ENCODE measurements around the gene CHD9.
"Not testable (repeated sequence)": the region's sequence is repeated elsewhere in the genome, so short reads cannot be mapped to it uniquely, and the experiment has no call there.

Gene CHD9, protein sequence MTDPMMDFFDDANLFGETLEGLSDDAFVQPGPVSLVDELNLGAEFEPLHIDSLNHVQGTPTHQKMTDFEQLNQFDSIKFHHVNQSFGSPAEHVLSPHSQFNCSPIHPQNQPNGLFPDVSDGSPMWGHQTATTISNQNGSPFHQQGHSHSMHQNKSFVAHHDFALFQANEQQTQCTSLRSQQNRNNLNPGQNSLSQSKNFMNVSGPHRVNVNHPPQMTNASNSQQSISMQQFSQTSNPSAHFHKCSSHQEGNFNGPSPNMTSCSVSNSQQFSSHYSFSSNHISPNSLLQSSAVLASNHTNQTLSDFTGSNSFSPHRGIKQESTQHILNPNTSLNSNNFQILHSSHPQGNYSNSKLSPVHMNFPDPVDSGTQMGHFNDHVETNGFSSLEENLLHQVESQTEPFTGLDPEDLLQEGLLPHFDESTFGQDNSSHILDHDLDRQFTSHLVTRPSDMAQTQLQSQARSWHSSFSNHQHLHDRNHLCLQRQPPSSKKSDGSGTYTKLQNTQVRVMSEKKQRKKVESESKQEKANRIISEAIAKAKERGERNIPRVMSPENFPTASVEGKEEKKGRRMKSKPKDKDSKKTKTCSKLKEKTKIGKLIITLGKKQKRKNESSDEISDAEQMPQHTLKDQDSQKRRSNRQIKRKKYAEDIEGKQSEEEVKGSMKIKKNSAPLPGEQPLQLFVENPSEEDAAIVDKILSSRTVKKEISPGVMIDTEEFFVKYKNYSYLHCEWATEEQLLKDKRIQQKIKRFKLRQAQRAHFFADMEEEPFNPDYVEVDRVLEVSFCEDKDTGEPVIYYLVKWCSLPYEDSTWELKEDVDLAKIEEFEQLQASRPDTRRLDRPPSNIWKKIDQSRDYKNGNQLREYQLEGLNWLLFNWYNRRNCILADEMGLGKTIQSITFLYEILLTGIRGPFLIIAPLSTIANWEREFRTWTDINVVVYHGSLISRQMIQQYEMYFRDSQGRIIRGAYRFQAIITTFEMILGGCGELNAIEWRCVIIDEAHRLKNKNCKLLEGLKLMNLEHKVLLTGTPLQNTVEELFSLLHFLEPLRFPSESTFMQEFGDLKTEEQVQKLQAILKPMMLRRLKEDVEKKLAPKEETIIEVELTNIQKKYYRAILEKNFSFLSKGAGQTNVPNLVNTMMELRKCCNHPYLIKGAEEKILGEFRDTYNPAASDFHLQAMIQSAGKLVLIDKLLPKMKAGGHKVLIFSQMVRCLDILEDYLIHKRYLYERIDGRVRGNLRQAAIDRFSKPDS (N-terminal part only)

DNA sequence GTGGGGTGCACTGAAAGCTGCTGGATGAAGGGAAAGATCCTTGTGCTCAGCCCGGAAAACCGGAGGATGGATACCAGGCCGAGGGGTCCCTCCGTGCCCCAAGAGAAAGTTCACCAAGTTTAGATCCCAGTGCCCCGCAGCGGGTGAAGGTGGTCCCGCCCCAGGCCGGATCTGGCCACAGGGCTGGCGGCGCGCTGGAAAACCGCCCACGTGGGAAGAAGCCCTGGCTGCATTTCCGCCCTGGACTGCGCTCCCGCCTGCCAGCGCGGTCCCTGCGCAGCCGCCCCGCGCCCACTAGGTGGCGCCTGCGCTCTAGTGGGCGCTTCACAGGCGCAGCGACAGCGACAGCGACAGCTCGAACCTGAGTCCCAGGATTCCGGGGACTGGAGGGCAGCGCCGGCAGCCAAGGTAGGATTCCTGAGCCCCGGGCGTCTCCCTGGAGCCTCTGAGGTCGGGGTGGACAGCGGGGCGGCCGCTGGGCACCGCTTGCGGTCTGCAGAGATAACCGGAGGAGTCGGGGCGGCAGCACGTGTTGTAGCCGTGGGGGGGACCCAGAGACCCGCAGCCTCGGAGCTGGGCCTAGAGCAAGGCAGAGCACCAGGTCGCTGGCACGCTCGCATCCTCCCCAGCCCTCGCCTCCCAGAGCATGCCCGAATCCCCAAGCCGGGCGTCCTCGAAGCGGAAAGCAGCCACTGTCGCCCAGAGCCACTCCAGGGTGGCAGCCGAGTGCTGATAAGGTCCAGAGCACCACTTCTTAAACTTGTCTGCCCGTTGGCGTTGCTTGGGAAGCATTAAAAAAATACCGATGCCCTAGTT lies at the start of gene CHD9:
TSS of gene CHD9 (plus strand) at position 322 of the 816 bp plus-strand sequence. CDS start 101,099 bp downstream, outside the sequence.
- DNase-seq = peak; percentile 73

DNA sequence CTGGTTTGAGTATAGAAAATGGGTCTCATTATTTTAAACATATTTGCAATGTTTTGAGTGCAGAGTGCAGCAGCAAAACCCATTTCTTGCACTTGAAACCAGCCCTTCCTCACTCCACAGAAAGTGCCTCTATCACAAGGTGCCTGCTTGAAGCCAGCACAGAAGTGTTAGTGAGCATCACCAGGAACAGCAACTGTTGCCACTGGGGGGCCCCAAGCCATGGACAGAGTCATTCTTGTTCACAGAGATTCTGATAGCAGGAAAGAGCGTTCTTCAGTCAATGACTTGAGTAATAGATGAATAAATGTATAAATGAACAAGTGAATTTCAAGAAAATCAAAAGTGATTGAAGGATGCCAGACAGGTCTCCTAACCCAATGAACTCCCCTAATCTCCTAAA lies 47.7 kb upstream of the CHD9 start:
- DNase-seq = no peak

DNA sequence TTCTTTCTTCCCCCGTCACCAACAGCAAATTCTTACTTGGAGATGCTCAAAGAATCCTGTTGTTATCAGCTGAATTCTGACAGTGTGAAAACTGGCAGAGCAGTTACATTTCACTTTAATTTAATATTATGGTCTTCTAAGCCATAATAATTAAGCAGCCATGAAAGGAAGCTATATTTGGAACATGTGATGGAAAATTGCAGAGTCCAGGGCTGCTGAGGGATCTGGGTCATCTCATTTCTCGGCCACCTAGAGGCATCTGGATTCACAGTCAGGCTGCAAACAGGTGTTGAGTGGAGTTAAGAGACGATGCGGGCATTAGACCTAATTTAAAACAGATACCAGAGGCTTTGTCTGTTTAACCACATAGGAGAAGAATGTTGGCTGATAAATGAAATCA lies 40.5 kb upstream of the CHD9 start:
- no peak for DNase-seq

DNA sequence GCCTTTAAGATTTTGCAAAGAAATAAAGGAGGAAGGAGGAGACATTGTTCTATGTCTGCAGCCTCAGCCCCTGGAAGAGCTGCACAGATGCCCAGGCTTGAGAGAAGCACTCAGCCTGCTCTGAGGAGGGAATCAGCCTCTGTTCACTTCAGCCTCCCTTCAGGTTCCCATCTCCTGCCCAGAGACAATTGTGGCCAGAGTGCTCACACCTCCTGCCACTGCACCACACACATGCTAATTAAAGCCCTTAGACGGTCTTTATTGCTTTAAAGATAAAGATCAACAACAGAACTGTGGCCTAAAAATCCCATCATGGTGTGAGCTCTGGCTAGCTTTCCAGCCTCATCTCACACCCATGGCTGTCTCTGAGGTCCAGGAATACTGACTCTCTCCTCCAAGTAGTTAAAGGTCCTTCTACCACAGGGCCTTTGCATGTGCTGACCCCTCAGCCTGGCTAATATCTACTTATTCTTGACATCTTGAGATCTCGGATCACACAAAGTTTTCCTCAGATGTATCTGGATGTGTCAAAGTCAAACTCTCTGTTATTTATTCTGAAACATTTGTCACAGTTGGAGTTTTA lies 35.9 kb upstream of the CHD9 start:
- no peak for DNase-seq

DNA sequence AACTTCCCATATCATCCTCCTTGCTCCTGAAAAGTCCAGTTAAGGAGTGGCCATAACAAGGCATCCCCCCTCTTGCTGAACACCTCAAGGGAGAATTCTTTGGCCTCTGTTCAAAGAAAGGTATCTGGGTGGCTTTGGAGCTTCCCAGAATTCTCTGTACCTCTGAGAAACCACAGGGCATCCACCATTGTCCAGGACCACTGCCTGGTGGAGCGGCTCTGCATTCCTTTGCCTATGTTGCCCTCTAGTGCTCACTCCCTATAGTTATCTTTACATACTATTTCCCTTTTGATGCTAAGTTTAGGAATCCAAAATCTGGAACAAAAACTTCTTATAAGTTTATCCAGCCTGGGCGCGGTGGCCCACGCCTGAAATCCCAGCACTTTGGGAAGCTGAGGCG lies 32.4 kb upstream of the CHD9 start:
- no peak for DNase-seq

DNA sequence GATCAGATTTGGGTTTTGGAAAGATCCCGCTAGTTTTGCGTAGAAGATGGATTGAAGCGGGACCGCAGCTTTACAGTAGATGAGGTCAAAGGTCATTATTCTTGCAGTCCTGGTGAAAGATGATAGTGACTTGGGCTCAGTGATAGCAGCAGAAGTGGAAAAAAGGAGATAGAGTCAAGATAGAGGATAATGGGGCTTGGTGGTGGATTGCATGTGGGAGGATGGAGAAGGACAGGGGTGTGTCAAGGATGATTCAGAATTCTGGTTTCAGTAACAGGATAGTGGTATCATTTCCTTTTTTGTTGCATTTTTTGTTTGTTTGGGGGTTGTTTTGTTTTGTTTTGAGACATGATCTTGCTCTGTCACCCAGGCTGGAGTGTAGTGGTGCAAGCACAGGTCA lies 30.7 kb upstream of the CHD9 start:
- DNase-seq = no peak

DNA sequence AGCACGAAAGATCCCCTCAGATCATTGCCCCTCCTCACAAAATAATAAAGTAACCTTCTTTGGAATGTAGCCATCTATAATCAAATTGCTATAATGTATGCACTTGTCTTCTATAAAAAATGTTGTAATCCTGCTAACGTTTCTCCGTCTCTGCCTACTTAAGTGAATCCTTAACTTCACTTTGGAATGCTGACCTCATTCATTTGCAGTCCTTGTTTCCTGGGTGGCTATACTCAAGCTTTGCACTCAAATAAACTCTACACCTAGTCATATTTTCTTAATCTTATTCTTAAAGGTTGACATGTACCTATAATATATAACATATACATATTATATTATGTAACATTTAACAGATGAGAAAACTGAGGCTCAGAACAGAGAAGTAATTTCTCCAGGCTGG lies 24.8 kb upstream of the CHD9 start:
- no peak for DNase-seq

DNA sequence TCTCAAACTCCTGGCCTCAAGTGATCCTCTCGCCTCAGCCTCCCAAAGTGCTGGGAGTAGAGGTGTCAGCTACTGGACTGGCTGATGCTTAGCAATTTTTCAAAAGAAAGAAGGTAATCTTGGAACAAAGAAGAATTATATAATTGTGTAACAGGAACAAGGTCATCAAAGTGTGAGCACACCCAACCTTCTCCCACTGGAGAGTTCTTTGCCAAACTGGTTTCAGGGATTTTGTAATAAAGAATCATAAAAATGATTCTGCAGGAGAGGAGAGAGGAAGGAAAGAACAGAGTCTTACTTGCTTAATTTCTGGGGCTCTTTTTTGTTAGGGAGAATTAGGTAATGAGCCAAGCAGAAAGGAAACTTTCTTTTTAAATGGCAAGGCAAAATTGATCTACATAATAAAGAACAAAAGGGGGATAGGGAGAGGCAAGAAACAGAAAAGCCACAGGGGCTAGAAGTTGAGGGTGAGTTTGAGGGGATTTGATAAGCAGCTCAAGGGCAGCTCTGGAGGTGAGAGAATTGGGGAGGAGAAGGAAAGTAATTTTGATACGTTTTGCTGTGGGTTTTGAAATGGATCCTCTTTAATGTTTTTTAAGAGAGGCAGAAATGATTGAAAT lies 23.4 kb upstream of the CHD9 start:
- DNase-seq = no peak

DNA sequence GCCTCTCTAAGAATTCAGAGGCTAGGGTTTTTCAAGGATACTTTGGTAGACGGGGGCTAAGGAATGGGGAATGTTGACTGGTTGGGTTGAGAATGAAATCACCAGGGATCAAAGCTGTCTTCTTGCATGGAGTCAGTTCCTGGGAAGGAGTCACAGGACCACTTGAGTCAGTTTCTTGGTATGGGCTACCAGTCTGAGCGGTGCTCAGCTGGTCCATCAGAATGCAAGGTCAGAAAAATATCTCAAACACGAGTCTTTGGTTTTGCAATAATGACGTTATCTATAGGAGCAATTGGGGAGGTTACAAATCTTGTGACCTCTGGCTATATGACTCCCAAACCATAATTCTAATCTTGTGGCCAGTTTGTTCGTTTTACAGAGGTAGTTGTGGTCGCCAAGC lies 20.5 kb upstream of the CHD9 start:
- no peak for DNase-seq

DNA sequence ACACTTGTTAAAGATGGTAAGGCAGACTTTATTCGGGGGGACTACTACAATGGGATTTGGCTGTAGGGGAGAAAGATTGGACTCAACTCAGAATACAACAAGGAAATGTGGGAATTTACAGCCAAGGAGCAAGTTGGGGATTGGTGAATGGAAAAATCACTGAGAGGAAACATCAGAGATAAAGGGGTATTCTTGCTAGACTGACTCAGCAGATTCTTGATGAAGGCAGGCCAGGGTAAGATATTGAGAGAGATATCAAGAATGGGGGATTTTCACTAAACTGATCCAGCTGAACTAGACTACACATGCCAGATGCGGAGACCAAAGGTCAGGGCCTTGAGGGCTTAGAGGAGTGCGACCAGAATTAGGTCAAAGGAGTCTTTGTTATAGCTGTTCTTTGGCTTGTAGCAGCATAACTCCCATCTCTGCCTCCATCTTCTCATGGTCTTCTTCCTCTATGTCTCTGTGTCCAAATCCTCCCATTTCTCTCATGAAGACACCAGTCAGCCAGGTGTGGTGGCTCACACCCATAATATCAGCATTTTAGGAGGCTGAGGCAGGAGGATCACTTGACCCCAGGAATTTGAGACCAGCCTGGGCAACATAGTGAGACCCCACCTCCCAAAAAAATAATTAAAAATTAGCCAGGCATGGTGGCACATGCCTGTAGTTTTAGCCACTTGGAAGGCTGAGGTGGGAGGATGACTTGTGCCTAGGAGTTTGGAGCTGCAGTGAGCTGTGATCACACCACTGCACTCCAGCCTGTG lies 19.4 kb upstream of the CHD9 start:
- no peak for DNase-seq

DNA sequence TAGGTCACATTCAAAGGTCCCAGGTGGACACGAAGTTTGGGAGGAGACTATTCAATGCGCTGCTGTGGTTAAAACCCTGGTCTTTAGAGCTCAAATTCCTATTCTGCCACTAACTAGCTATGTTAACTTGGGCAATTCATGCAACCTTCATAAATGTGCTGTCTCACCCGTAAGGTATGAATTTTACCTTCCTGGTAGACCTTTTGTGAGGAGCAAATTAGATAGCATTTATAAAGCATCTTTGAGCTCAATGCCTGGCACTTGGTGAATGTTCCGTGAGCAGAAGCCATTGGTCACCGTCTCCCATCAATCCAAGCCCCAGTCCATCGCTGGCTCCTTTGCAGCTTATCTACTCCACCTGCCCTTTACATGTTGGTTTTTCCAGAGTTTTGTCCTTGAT lies 18.7 kb upstream of the CHD9 start:
- DNase-seq = no peak

DNA sequence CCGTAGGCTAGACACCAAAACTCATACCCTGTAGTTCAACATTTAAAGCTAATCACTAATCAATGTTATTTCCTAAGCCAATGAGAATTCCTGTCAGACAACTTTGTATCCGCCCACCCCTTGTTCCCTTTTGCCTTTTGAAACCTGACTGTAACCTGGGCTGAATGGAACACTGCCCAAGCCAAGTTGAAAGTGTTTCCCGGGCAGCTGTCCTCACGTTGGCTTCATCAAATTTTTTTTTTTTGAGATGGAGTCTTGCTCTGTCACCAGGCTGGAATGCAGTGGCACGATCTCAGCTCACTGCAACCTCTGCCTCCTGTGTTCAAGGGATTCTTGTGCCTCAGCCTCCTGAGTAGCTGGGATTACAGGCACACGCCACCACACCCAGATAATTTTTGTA lies 18.1 kb upstream of the CHD9 start:
- not testable (repeated sequence) for DNase-seq

DNA sequence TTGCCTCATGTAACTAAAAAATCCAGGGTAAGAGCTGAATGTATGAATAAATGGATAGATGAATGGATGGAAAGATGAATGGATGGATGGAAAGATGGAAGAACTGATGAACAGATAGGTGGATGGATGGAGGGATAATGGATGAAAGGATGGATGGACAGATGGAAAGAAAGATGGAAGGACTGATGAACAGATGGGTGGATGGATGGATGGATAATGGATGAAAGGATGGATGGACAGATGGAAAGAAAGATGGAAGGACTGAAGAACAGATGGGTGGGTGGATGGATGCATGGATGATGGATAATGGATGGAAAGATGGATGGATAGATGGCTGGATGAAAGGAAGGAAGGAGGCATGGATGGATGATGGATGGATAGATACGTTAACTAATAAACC lies 14.0 kb upstream of the CHD9 start:
- no peak for DNase-seq

DNA sequence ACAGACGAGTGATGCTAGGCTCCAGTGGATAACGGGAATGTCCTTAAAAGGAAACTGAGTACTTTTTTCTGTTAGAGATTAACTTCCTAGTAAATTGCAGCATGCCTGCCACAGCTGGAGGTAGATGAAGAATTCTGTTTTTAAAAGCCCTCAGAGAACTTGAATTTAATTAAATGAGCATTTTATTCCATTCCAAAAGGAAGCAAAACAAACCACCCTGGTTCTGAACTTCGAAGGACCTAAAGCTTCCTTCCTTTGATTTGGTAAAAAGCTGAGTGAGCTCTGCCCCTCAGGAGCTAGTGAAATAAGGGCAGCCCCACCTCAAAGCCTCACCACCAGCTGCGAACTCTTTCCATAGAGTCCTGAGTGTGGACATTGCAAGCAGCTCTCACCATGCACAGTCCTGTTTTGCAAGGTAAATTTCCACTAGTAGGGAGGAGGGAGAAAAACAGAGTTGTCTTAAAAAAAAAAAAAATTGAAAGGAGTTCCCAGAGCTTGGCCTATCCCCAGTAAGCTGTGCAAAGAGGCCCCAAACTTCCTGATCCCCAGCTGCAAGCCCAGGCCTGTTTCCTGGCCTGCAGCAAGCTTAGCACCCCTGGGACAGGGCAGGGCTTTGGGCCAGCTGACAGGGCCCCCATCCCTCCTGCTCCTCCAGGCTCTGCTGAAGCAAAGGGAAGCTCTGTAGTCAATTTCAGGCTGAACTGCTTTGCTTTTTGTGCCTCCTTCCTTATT lies 13.3 kb upstream of the CHD9 start:
- DNase-seq = no peak

DNA sequence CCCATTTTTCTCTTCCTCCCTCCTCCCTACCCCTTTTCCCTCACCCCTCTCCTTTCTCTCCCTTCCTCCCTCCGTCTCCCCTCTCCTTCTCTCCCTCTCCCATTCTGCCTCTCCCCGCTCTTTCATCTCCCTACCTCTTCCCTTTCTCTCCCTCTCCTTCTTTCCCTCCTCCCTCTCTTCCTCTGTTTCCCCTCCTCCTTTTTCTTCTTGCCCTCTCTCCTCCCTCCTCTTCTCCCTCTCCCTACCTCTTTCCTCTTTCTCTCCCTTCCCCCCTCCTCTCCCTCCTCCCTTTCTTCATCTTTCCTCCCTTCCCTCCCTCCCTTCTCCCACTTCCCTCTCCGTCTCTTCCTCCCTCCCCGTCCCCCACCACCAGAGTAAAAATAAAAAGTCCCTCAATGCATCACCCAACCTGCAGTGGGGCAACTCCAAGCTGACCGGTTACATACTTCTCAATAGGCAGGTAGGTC lies 12.5 kb upstream of the CHD9 start:
- DNase-seq = no peak

DNA sequence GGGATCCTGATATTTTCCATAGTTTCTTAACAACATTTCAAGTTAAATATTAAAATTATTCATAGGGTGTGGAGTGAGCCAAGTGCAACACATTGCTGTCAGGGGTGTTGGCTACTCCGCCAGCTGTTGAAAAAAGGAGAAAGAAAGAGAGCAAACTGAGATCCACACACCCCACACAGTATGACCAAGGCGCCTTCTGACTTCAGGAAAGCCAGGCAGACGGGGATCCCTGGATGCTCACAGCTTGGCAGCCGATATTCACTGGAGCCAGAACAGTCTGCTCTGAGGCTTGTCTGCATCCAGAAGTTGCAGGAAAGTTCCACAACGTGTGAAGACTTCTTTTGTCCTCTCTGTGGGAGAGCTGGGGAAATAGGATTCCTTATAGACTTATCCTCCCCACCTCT lies 11.4 kb upstream of the CHD9 start:
- DNase-seq = no peak

DNA sequence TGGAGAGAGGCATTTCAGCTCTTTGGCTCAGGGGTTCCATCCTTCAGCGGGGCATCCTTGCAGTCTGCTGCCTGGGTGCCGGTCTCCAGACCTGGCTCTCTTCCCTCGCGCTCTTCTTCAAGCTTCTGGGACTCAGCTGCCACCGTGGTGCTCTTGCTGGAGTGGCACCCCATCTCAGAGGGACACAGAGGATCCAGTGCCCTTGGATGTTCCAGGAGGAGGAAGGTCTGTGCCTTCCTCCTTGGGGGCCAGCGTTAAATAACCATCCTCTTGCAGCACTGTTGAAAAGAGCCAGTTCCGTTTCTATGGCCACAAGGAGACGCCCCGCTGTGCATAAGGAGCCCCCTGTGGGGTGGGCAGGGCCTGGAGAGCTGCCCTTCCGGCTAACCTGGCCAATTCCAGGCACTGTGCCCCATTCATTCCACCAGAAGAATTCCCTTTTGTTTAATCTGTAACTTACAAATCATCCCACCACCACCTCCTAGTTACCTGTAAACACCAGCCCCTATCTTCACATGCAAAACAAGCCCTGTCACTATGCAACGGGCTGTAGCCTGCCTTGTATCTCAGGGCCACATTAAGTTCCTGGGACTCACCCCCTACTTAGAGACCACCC lies 10.7 kb upstream of the CHD9 start:
- no peak for DNase-seq

DNA sequence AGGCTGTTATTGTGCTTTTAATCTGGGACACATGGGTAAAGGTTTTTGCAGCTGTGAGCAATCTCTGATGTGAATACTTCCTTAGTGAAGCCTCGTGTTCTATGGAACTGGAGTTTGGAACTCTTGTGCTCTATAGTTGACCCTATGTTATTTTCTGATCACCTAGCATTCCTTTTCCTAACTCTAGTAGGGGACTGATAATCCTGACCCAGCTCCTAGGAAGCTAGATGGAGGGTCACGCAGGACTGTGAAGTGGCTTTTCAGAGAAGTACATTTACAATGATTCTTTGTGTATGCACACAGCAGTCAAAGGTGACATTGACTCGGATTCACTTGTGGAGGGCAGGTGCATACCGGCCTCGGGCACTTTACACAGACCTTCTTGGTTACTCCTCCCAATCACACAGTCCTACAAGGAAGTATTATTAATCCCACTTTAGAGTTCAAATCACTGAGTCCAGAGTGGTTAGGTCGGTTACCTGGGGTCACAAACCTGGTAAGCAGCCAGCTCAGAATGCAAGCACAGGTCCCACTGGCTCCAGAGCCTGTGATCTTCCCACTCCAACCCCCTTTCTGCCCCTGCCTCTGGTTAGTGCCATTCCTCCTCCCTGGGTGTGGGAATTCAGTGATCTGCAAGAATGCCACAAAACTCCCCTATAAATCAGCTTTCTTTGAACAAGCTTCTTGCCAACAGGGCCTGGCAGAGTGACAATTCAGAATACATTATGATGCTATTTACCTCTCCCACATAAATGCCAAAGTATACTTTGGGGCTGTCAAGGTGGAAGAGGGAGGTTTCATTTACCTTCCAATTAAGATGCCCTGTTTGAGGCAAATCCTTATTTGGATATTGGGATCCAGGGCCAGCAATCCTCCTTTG lies 9.2 kb upstream of the CHD9 start:
- DNase-seq = no peak

Measured in KG1 (cell line).